HepG2 (cell line): ENCODE measurements around the gene CHD9. TPM values are rescaled to one million over a fixed set of nuclear protein-coding genes. Genes with fewer than 3 reads are reported as not detected.

Experiments
- ATRX ChIP-seq: sonication (generic); formaldehyde crosslinking; IDR thresholded peaks from 2 replicates; pipeline ENCODE4 v1.4.0; 2020; ENCODE audit warnings: missing genetic modification reagents, borderline replicate concordance
- CEBPZ ChIP-seq: IDR thresholded peaks from 2 replicates; pipeline ENCODE4 v1.6.1; 2012; ENCODE audit warnings: low read length, improper control_type of control experiment
- KAT2B ChIP-seq: fragments of 150-350 bp; IDR thresholded peaks from 2 replicates; pipeline ENCODE4 v1.6.1; 2014; ENCODE audit warnings: low read depth, low read length, borderline replicate concordance
- MIER3 ChIP-seq: IDR thresholded peaks from 2 replicates; pipeline ENCODE4 v1.6.1; 2016; ENCODE audit warnings: missing compliant biosample characterization, borderline replicate concordance
- REPIN1 ChIP-seq: sonication (generic); formaldehyde crosslinking; IDR thresholded peaks from 2 replicates; pipeline ENCODE4 v1.8.0; 2022; ENCODE audit warnings: missing genetic modification reagents, low read depth, mild to moderate bottlenecking, borderline replicate concordance
- TAF1 ChIP-seq: sonication (generic); formaldehyde crosslinking; IDR thresholded peaks from 2 replicates; pipeline ENCODE4 v1.4.0; 2020; ENCODE audit warnings: missing genetic modification reagents
- TEAD3 ChIP-seq: optimal IDR thresholded peaks from 2 replicates; pipeline ENCODE3; 2016; ENCODE audit warnings: borderline replicate concordance
- ZBTB42 ChIP-seq: sonication (generic); formaldehyde crosslinking; IDR thresholded peaks from 2 replicates; pipeline ENCODE4 v1.5.0; 2020; ENCODE audit warnings: mild to moderate bottlenecking, missing genetic modification reagents
- ZNF382 ChIP-seq: sonication (generic); formaldehyde crosslinking; IDR thresholded peaks from 2 replicates; pipeline ENCODE4 v1.5.0; 2020; ENCODE audit warnings: missing genetic modification reagents, mild to moderate bottlenecking, borderline replicate concordance
- ZNF558 ChIP-seq: sonication (generic); formaldehyde crosslinking; IDR thresholded peaks from 2 replicates; pipeline ENCODE4 v1.9.0; 2022; ENCODE audit warnings: mild to moderate bottlenecking, missing genetic modification reagents, borderline replicate concordance
- ZNF607 ChIP-seq: sonication (generic); formaldehyde crosslinking; IDR thresholded peaks from 2 replicates; pipeline ENCODE4 v1.5.1; 2020; ENCODE audit warnings: missing genetic modification reagents, mild to moderate bottlenecking, borderline replicate concordance
- polyA plus RNA-seq, 8 experiments: library from polyadenylated mRNA; depleted of rRNA in 3 of 8; stranded (reverse) in 7 of 8; unstranded in 1 of 8; fragments of >200 nt; fragmentation: Illumina TruSeq in 4 of 8; extraction: Trizol in 4 of 8; gene quantifications; 2 replicates each; pipeline versions ENCODE4 v1.2.1 to v1.2.3, GENCODE V29; 2011 to 2016; ENCODE audit warnings: low read depth in 4 of 8, missing spikeins in 1 of 8, mixed read lengths in 1 of 8; ENCODE audit not compliant: insufficient read depth in 1 of 8
- total RNA-seq, 5 experiments: library from RNA; depleted of rRNA; stranded (reverse); fragments of >200 nt; fragmentation: Illumina TruSeq; extraction: Trizol; gene quantifications; 2 replicates each; pipeline ENCODE4 v1.2.3, GENCODE V29; 2016; ENCODE audit warnings: low read depth in 1 of 5
- TF ChIP-seq, protein P1 (sequence below): sonication (generic); formaldehyde crosslinking; IDR thresholded peaks from 2 replicates; pipeline ENCODE4 v1.5.0; 2020; ENCODE audit warnings: mild to moderate bottlenecking, missing genetic modification reagents, borderline replicate concordance
- TF ChIP-seq, protein P2 (sequence below): sonication (generic); formaldehyde crosslinking; IDR thresholded peaks from 2 replicates; pipeline ENCODE4 v1.4.0; 2020; ENCODE audit warnings: low read depth, missing genetic modification reagents

CHD9 gene
- total and polyA plus RNA-seq, 2 of the 13 experiments (the other 11 are each of a cell fraction or from before 2014, with no cell fraction given), result 23.4 to 27.7 TPM

DNA sequence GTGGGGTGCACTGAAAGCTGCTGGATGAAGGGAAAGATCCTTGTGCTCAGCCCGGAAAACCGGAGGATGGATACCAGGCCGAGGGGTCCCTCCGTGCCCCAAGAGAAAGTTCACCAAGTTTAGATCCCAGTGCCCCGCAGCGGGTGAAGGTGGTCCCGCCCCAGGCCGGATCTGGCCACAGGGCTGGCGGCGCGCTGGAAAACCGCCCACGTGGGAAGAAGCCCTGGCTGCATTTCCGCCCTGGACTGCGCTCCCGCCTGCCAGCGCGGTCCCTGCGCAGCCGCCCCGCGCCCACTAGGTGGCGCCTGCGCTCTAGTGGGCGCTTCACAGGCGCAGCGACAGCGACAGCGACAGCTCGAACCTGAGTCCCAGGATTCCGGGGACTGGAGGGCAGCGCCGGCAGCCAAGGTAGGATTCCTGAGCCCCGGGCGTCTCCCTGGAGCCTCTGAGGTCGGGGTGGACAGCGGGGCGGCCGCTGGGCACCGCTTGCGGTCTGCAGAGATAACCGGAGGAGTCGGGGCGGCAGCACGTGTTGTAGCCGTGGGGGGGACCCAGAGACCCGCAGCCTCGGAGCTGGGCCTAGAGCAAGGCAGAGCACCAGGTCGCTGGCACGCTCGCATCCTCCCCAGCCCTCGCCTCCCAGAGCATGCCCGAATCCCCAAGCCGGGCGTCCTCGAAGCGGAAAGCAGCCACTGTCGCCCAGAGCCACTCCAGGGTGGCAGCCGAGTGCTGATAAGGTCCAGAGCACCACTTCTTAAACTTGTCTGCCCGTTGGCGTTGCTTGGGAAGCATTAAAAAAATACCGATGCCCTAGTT, at the start of gene CHD9 (continued):
- TF ChIP-seq, protein P1, sequence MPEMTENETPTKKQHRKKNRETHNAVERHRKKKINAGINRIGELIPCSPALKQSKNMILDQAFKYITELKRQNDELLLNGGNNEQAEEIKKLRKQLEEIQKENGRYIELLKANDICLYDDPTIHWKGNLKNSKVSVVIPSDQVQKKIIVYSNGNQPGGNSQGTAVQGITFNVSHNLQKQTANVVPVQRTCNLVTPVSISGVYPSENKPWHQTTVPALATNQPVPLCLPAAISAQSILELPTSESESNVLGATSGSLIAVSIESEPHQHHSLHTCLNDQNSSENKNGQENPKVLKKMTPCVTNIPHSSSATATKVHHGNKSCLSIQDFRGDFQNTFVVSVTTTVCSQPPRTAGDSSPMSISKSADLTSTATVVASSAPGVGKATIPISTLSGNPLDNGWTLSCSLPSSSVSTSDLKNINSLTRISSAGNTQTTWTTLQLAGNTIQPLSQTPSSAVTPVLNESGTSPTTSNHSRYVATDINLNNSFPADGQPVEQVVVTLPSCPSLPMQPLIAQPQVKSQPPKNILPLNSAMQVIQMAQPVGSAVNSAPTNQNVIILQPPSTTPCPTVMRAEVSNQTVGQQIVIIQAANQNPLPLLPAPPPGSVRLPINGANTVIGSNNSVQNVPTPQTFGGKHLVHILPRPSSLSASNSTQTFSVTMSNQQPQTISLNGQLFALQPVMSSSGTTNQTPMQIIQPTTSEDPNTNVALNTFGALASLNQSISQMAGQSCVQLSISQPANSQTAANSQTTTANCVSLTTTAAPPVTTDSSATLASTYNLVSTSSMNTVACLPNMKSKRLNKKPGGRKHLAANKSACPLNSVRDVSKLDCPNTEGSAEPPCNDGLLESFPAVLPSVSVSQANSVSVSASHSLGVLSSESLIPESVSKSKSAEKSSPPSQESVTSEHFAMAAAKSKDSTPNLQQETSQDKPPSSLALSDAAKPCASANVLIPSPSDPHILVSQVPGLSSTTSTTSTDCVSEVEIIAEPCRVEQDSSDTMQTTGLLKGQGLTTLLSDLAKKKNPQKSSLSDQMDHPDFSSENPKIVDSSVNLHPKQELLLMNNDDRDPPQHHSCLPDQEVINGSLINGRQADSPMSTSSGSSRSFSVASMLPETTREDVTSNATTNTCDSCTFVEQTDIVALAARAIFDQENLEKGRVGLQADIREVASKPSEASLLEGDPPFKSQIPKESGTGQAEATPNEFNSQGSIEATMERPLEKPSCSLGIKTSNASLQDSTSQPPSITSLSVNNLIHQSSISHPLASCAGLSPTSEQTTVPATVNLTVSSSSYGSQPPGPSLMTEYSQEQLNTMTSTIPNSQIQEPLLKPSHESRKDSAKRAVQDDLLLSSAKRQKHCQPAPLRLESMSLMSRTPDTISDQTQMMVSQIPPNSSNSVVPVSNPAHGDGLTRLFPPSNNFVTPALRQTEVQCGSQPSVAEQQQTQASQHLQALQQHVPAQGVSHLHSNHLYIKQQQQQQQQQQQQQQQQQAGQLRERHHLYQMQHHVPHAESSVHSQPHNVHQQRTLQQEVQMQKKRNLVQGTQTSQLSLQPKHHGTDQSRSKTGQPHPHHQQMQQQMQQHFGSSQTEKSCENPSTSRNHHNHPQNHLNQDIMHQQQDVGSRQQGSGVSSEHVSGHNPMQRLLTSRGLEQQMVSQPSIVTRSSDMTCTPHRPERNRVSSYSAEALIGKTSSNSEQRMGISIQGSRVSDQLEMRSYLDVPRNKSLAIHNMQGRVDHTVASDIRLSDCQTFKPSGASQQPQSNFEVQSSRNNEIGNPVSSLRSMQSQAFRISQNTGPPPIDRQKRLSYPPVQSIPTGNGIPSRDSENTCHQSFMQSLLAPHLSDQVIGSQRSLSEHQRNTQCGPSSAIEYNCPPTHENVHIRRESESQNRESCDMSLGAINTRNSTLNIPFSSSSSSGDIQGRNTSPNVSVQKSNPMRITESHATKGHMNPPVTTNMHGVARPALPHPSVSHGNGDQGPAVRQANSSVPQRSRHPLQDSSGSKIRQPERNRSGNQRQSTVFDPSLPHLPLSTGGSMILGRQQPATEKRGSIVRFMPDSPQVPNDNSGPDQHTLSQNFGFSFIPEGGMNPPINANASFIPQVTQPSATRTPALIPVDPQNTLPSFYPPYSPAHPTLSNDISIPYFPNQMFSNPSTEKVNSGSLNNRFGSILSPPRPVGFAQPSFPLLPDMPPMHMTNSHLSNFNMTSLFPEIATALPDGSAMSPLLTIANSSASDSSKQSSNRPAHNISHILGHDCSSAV, result peak; percentile 97; the same call in 1 of the 2 replicates
- TF ChIP-seq TAF1 (CRISPR knock-in tag) (peak; percentile 71), CEBPZ (no peak), ZNF558 (peak; percentile 88; the same call in 1 of the 2 replicates), ATRX (CRISPR knock-in tag) (no peak), MIER3 (peak; percentile 90), ZNF382 (CRISPR knock-in tag) (no peak), ZBTB42 (CRISPR knock-in tag) (peak; percentile 97), ZNF607 (peak; percentile 99), TEAD3 (CRISPR knock-in tag) (peak; percentile 84), REPIN1 (peak; percentile 97), KAT2B (no peak)
- TF ChIP-seq, protein P2, sequence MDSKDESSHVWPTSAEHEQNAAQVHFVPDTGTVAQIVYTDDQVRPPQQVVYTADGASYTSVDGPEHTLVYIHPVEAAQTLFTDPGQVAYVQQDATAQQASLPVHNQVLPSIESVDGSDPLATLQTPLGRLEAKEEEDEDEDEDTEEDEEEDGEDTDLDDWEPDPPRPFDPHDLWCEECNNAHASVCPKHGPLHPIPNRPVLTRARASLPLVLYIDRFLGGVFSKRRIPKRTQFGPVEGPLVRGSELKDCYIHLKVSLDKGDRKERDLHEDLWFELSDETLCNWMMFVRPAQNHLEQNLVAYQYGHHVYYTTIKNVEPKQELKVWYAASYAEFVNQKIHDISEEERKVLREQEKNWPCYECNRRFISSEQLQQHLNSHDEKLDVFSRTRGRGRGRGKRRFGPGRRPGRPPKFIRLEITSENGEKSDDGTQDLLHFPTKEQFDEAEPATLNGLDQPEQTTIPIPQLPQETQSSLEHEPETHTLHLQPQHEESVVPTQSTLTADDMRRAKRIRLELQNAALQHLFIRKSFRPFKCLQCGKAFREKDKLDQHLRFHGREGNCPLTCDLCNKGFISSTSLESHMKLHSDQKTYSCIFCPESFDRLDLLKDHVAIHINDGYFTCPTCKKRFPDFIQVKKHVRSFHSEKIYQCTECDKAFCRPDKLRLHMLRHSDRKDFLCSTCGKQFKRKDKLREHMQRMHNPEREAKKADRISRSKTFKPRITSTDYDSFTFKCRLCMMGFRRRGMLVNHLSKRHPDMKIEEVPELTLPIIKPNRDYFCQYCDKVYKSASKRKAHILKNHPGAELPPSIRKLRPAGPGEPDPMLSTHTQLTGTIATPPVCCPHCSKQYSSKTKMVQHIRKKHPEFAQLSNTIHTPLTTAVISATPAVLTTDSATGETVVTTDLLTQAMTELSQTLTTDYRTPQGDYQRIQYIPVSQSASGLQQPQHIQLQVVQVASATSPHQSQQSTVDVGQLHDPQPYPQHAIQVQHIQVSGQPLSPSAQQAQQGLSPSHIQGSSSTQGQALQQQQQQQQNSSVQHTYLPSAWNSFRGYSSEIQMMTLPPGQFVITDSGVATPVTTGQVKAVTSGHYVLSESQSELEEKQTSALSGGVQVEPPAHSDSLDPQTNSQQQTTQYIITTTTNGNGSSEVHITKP (CRISPR knock-in tag), result peak; percentile 85
